ENCODE measurements around the gene ADD1.
A peak's percentile ranks its signal among the peaks of the same experiment; 100 is the strongest.
"Not testable (repeated sequence)": the region's sequence is repeated elsewhere in the genome, so short reads cannot be mapped to it uniquely, and the experiment has no call there.

The ADD1 gene

GRCh38 chr4:2944586-2945526, 101.2 kb downstream of the ADD1 start:
- no peak for DNase-seq (ENCODE audit: low read depth)

GRCh38 chr4:2945619-2946604, 102.3 kb downstream of the ADD1 start:
- DNase-seq (ENCODE audit: low read depth) = not testable (repeated sequence)

GRCh38 chr4:2946812-2947600, 103.4 kb downstream of the ADD1 start:
- no peak for DNase-seq (ENCODE audit: low read depth)

- DNase-seq (ENCODE audit: low read depth) = no peak
These were observed 104.3 kb downstream of the ADD1 start for GRCh38 chr4:2947926-2948325.

GRCh38 chr4:2948895-2949781, 105.5 kb downstream of the ADD1 start:
- peak; percentile 55 for DNase-seq (ENCODE audit: low read depth)

- no peak for DNase-seq (ENCODE audit: low read depth)
These were observed 106.1 kb downstream of the ADD1 start for GRCh38 chr4:2949782-2950125.

- no peak for DNase-seq (ENCODE audit: low read depth)
These were observed 106.8 kb downstream of the ADD1 start for GRCh38 chr4:2950221-2950989.

- DNase-seq (ENCODE audit: low read depth) = no peak
These were observed 109.9 kb downstream of the ADD1 start for GRCh38 chr4:2953496-2953895.

GRCh38 chr4:2954358-2955185, 110.9 kb downstream of the ADD1 start:
- DNase-seq (ENCODE audit: low read depth) = no peak

GRCh38 chr4:2955186-2956044, 111.8 kb downstream of the ADD1 start:
- not testable (repeated sequence) for DNase-seq (ENCODE audit: low read depth)

- peak; percentile 85 for DNase-seq (ENCODE audit: low read depth)
These were observed 114.8 kb downstream of the ADD1 start for GRCh38 chr4:2958446-2958845.

GRCh38 chr4:2960450-2960849, 116.8 kb downstream of the ADD1 start:
- DNase-seq (ENCODE audit: low read depth) = not testable (repeated sequence)

- DNase-seq (ENCODE audit: low read depth) = no peak
These were observed 117.8 kb downstream of the ADD1 start for GRCh38 chr4:2961421-2961810.

GRCh38 chr4:2961811-2962441, 118.3 kb downstream of the ADD1 start:
- peak; percentile 13 for DNase-seq (ENCODE audit: low read depth)

- DNase-seq (ENCODE audit: low read depth) = peak; percentile 63
These were observed 119.0 kb downstream of the ADD1 start for GRCh38 chr4:2962614-2963174.

GRCh38 chr4:2963175-2963965, 119.7 kb downstream of the ADD1 start, which contains the start of the genes GRK4 and NOP14:
GRK4 (plus strand) TSS chr4:2963571; CDS start chr4:2964071, 500 bp downstream.
NOP14 (minus strand) TSS chr4:2963406; CDS start chr4:2963319, 87 bp downstream.
- DNase-seq (ENCODE audit: low read depth) = peak; percentile 98

Data from EH (cell line).